Measurements from ENCODE around the gene TFF3. TPM values are rescaled to one million over a fixed set of nuclear protein-coding genes. Genes with fewer than 3 reads are reported as not detected.

TFF3 gene
- total RNA-seq, 1 donor from 2014 or later, result not detected

DNA sequence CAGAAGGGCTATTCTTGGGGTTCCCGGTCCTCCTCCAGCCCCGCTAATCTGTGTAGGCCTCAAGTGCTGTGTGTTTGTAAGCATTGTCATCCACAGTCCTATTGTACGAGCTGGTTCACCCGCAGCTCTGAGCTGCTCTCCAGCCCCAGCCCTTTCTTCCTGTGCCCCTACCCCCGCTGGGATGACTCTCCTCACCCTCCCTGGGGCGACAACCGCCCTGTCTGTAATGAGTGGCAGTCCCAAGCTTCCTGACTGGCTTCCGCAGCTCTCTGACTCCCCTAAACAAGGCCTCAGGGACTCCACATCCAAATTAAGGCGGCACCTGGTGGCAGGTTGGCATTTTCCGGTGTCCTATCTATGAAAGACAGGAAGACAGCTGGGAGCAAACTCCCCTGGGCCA lies 45.8 kb downstream of the TFF3 start:
- no peak for DNase-seq (ENCODE audit: low read depth, low spot score)

DNA sequence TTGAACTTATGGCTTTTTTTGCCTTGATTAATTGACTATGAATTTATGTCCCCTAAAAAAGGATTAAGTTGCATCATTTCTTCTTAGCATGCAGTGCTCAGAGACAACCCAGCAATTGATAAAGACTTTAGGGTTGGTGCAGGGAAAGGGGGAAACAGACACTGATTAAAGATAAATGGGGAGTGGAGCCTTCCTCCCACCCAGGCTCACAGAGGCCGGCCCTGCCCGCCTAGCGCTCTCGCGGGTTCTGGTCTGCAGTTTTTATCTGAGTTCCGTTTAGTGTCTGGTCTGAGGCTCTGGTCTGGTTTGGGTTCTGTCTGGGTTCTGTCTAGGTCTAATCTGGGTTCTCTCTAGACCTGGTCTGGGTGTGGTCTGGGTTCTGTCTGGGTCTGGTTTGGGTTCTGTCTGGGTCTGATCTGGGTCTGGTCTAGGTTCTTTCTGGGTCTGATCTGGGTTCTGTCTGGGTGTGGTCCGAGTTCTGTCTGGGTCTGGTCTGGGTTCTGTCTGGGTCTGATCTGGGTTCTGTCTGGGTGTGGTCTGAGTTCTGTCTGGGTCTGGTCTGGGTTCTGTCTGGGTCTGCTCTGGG lies 48.1 kb downstream of the TFF3 start:
- no peak for DNase-seq (ENCODE audit: low read depth, low spot score)

DNA sequence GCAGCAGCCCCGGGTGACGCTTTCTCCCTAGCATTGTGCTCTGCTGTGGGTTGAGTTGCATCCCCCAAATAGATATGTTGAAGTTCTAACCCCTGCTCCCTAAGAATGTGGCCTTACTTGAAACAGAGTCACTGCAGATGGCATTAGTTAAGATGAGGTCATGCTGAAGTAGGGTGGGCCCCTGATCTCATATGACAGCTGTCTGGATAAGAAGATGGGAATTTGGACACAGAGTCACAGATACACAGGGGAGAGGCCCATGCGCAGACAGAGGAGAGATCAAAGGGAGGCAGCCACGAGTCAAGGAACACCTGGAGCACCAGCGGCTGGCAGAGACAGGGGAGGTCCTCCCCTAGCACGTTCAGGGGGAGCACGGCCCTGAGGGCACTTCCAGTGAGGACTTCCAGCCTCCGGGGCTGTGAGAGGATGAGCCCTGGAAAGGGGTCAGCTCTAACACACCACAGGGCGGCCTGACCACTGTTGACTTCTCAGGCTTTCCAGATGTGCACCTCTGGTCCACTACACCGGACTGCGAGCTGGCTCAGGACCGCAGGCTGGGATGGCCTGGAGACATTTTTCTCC lies 49.9 kb downstream of the TFF3 start:
- DNase-seq (ENCODE audit: low read depth, low spot score), result no peak

DNA sequence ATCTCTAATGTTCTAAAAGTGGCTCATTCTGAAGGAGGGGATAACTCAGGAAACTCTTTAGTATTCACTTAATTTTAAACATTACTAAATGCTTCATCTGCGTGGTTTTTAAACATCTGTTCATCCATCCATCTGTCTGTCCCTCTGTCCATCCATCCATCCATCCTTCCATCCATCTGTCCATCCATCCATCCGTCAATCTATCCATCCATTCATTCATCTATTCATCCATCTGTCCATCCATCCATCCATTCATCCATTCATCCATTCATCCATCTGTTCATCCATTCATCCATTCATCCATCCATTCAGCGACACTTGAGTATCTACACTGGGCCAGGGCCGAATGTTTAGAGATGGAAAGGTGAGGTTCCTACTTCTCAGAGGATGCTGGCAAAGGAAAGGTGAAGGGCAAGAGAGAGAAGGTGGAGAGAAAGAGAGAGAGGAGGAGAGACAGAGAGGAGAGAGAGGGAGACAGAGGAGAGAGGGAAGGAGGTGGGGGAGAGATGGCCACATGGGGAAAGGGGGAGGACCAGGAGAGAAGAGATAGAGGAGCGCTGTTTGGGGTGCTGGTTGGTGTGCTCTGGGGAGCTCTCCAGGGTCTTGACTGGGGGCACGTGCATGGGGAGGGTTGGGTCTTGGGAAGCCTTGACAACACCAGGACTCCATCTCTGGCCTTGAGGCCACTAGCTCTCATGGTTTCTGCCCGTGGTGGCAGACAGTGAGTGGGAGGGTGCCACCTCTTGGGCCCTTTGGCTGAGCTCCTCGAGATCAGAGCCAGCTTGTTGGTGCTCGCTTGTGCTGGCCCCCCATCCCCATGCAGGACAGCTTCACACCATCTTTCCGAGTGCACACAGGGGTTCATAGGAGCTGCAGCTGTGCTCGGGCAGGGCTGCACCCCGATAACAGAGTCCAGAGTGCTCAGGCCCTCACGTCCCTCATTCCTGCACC lies 50.7 kb downstream of the TFF3 start:
- no peak for DNase-seq (ENCODE audit: low read depth, low spot score)

DNA sequence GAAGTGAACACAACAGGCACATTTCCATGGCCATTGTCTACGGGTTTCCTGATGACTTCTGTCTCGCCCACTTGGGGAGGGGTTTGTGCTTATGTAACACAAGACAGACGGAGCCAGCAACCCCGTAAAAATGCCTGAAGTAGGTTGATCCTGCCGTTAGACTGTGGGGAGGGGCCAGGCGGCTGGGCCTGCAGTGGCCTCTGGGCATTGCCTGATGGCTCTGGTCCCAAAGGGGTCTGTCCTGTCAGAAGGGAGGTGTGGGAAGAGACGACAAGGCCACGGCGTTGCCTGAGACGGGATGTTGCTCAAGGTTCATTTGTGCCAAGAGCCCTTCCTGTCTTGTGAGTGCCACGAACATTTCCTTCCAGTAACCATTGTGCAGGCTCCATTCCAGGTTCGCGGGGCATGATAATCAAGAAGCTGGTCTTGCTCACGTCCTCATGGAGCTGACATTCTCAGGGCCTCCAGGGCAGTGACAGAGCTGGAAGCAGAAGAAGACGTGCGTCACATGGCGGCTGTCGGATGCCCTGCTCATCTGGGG lies 51.5 kb downstream of the TFF3 start:
- peak; percentile 84 for DNase-seq (ENCODE audit: low read depth, low spot score)

DNA sequence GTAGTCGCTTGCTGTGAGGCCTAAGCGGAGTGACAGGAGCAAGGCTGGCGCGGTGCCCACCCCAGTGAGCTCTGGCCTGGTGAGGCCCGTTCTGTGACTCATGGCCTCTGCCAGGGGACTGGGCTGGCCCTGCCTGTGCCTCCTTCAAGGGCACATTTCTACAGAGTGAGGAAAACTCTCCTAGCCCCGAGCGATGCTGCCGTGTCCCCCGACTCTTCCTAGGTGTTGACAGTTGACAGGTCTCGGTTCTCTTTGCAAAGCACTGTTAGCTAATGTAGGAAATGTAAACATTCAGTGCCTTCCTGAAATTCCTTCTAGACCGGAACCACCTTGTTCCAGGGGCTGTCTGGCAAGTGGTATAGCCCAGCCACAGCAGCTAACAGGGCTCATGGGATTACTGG lies 52.4 kb downstream of the TFF3 start:
- DNase-seq (ENCODE audit: low read depth, low spot score), result peak; percentile 80

DNA sequence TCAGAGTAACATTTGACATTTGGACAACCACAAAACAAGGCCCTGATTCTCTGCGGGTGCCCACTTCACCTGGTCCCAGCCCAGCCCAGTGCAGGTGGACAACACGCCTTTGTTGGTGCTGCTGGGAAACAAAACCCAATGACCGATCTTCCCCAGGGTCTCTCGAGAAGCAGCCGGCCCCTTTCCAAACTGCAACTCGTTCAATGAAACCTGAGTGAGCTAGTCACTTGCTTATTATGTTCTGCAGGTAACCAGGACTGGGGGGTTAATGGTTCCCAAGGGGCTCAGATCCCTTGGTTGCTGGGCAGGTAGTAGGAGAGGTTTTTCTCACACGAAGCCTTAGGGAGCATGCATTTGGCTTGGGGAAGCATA lies 53.4 kb downstream of the TFF3 start:
- no peak for DNase-seq (ENCODE audit: low read depth, low spot score)

Other genes with a start within 250 kb of the TFF3 start
- gene UMODL1, start 244.1 kb downstream of the TFF3 start, total RNA-seq, result not detected in 2 replicates
- 19.5 and 37.8 TPM in 2 replicates for gene ABCG1, start 96.3 kb downstream of the TFF3 start, total RNA-seq
- gene TFF2, start 35.6 kb upstream of the TFF3 start, total RNA-seq, result not detected in 2 replicates
- gene TFF1, start 51.1 kb upstream of the TFF3 start, total RNA-seq, result not detected in 2 replicates
- gene TMPRSS3, start 80.6 kb upstream of the TFF3 start, total RNA-seq, result not detected in 2 replicates
- gene UBASH3A, start 88.5 kb upstream of the TFF3 start, total RNA-seq, result not detected in 2 replicates
- gene RSPH1, start 180.8 kb upstream of the TFF3 start, total RNA-seq, result 0.07 TPM in 1 of 2 replicates, not detected in the other
- 9.5 and 11.8 TPM in 2 replicates for gene SLC37A1, start 198.4 kb upstream of the TFF3 start, total RNA-seq